K562 (cell line): ENCODE measurements around the gene ADCY4. TPM values are rescaled to one million over a fixed set of nuclear protein-coding genes. Genes with fewer than 3 reads are reported as not detected.

Source experiments
- CC2D1A ChIP-seq: fragments of 450-650 bp; IDR thresholded peaks from 2 replicates; pipeline ENCODE4 v1.6.1; 2017; ENCODE audit warnings: mild to moderate bottlenecking
- DACH1 ChIP-seq: fragments of 450-650 bp; IDR thresholded peaks from 2 replicates; pipeline ENCODE4 v1.6.1; 2018; ENCODE audit not compliant: partially characterized antibody
- E2F5 ChIP-seq: sonication (generic); formaldehyde crosslinking; IDR thresholded peaks from 2 replicates; pipeline ENCODE4 v1.8.0; 2022; ENCODE audit warnings: mild to moderate bottlenecking, missing genetic modification reagents
- FOXJ3 ChIP-seq: sonication (generic); formaldehyde crosslinking; IDR thresholded peaks from 2 replicates; pipeline ENCODE4 v1.4.0; 2020; ENCODE audit warnings: mild to moderate bottlenecking, missing genetic modification reagents
- FOXP1 ChIP-seq: sonication (generic); formaldehyde crosslinking; IDR thresholded peaks from 2 replicates; pipeline ENCODE4 v1.8.0; 2022; ENCODE audit warnings: mild to moderate bottlenecking, missing genetic modification reagents
- GABPA ChIP-seq: fragments of 200-800 bp; sonication (Bioruptor generic); conservative IDR thresholded peaks from 2 replicates; pipeline ENCODE4 v1.6.1; 2016; ENCODE audit warnings: low read depth, missing genetic modification characterization, missing compliant biosample characterization
- KDM5B ChIP-seq: fragments of 200-600 bp; sonication (generic); IDR thresholded peaks from 2 replicates; pipeline ENCODE4 v1.6.1; 2012; ENCODE audit warnings: low read depth, mild to moderate bottlenecking, moderate library complexity, low read length, control low read depth, inconsistent platforms; ENCODE audit not compliant: insufficient replicate concordance
- KLF10 ChIP-seq: fragments of 250-450 bp; sonication (Bioruptor Pico); IDR thresholded peaks from 2 replicates; pipeline ENCODE4 v1.6.1; 2021; ENCODE audit warnings: matching md5 sums
- MAFG ChIP-seq: fragments of 450-650 bp; conservative IDR thresholded peaks from 2 replicates; pipeline ENCODE4 v1.6.1; 2016; ENCODE audit warnings: missing genetic modification characterization, missing compliant biosample characterization
- NFE2 ChIP-seq: IDR thresholded peaks from 2 replicates; pipeline ENCODE4 v1.6.1; 2014; ENCODE audit warnings: antibody characterized with exemption, low read depth
- PBX2 ChIP-seq, 2 experiments: IDR thresholded peaks in 1 of 2; conservative IDR thresholded peaks in 1 of 2; 2 replicates each; pipeline ENCODE4 v1.6.1; 2016; ENCODE audit warnings: low read depth in 2 of 2, mild to moderate bottlenecking in 1 of 2, missing compliant biosample characterization in 1 of 2, missing genetic modification characterization in 1 of 2, moderate library complexity in 1 of 2
- POLR2A ChIP-seq: fragments of 450-650 bp; conservative IDR thresholded peaks from 2 replicates; pipeline ENCODE4 v1.6.1; 2016
- RBM15 ChIP-seq: fragments of 200-400 bp; formaldehyde crosslinking; IDR thresholded peaks from 2 replicates; pipeline ENCODE4 v1.6.1; 2018; ENCODE audit warnings: mild to moderate bottlenecking, low read length, moderate library complexity; ENCODE audit not compliant: insufficient read depth
- RFX5 ChIP-seq: IDR thresholded peaks from 2 replicates; pipeline ENCODE4 v1.6.1; 2011; ENCODE audit warnings: low read depth, mild to moderate bottlenecking, improper control_type of control experiment, low read length
- RFX7 ChIP-seq: fragments of 250-450 bp; sonication (Bioruptor Pico); IDR thresholded peaks from 2 replicates; pipeline ENCODE4 v1.5.1; 2021; ENCODE audit warnings: mild to moderate bottlenecking
- STAG1 ChIP-seq: sonication (generic); formaldehyde crosslinking; IDR thresholded peaks from 2 replicates; pipeline ENCODE4 v1.5.0; 2020; ENCODE audit warnings: missing genetic modification reagents, borderline replicate concordance
- THAP12 ChIP-seq: fragments of 250-450 bp; sonication (Bioruptor Pico); IDR thresholded peaks from 2 replicates; pipeline ENCODE4 v1.9.0; 2021; ENCODE audit warnings: mild to moderate bottlenecking, inconsistent platforms
- YBX1 ChIP-seq: fragments of 450-650 bp; IDR thresholded peaks from 2 replicates; pipeline ENCODE4 v1.7.1; 2016; ENCODE audit warnings: mild to moderate bottlenecking
- ZC3H11A ChIP-seq: IDR thresholded peaks from 2 replicates; pipeline ENCODE4 v1.6.1; 2012; ENCODE audit warnings: low read depth, low read length, improper control_type of control experiment
- ZNF395 ChIP-seq: fragments of 200-800 bp; sonication (Bioruptor generic); IDR thresholded peaks from 2 replicates; pipeline ENCODE4 v1.6.1; 2017; ENCODE audit warnings: missing genetic modification characterization, missing compliant biosample characterization
- ZNF431 ChIP-seq: sonication (generic); formaldehyde crosslinking; IDR thresholded peaks from 2 replicates; pipeline ENCODE4 v1.8.0; 2022; ENCODE audit warnings: mild to moderate bottlenecking, missing genetic modification reagents
- polyA plus RNA-seq, 8 experiments: library from polyadenylated mRNA; depleted of rRNA in 4 of 8; stranded (reverse) in 5 of 8; unstranded in 3 of 8; fragments of >200 nt; fragmentation: Nextera tagmentation in 2 of 8; fragmentation: Illumina TruSeq in 1 of 8; extraction: Ambion mirVana in 2 of 8; extraction: Trizol in 1 of 8; gene quantifications; 2 replicates each; pipeline versions ENCODE4 v1.2.1 to v1.2.3, GENCODE V29; 2011 to 2014; ENCODE audit warnings: inconsistent platforms in 1 of 8, missing spikeins in 1 of 8
- total RNA-seq, 7 experiments: library from RNA; depleted of rRNA in 6 of 7; stranded (reverse); fragments of >200 nt in 6 of 7; fragmentation: Illumina TruSeq in 2 of 7; extraction: Trizol in 2 of 7; gene quantifications; 2 replicates each; pipeline versions ENCODE4 v1.2.1 to v1.2.3, GENCODE V29; 2011 to 2021; ENCODE audit warnings: low replicate concordance in 1 of 7

ADCY4 gene
- total and polyA plus RNA-seq, 9 of the 15 experiments (the other 6 are each of a cell fraction or from before 2014, with no cell fraction given): 0.04 to 0.31 (median 0.15) TPM; not detected in 2

- TF ChIP-seq RFX5 (no peak), RBM15 (no peak), CC2D1A (no peak), RFX7 (CRISPR knock-in tag) (no peak), FOXP1 (CRISPR knock-in tag) (peak; percentile 59; the same call in 1 of the 2 replicates), STAG1 (CRISPR knock-in tag) (peak; percentile 47; the same call in 1 of the 2 replicates), KDM5B (no peak), NFE2 (0 out of 2 replicates have a peak, but pooled peaks have one; percentile 15), ZNF431 (CRISPR knock-in tag) (peak; percentile 79; the same call in 1 of the 2 replicates), POLR2A (peak; percentile 35; the same call in 1 of the 2 replicates), GABPA (peak; percentile 54; the same call in 1 of the 2 replicates), ZC3H11A (no peak), ZNF395 (CRISPR knock-in tag) (0 out of 2 replicates have a peak, but pooled peaks have one; percentile 35), DACH1 (no peak), FOXJ3 (CRISPR knock-in tag) (no peak), E2F5 (CRISPR knock-in tag) (peak; percentile 74; the same call in 1 of the 2 replicates), YBX1 (no peak), KLF10 (no peak), MAFG (tag) (peak; percentile 58), THAP12 (CRISPR knock-in tag) (peak; percentile 42; the same call in 1 of the 2 replicates), PBX2 (CRISPR knock-in tag; IDR thresholded peaks at IDR 0.05; ENCODE audit: low read depth) (no peak), PBX2 (tag; conservative IDR thresholded peaks at IDR 0.05; ENCODE audit: low read depth) (no peak)
Measured at GRCh38 chr14:24315807-24316596, 18.9 kb downstream of the ADCY4 start (continued).
